ENCODE measurements around the gene NUAK1. TPM values are rescaled to one million over a fixed set of nuclear protein-coding genes. Genes with fewer than 3 reads are reported as not detected.
"Not testable (repeated sequence)": the region's sequence is repeated elsewhere in the genome, so short reads cannot be mapped to it uniquely, and the experiment has no call there.

Gene NUAK1
- polyA plus RNA-seq, 1 experiment, result 8.3 TPM

GRCh38 chr12:106145539-106146447, 7.0 kb upstream of the NUAK1 start:
- ChIA-PET POLR2A (interaction anchor here (0.6 to 0.8 kb wide), 3 partner anchors 12 to 402 kb away, joined by 3 read pairs; no protein-coding TSS in a partner anchor), CTCF (interaction anchor here (0.9 to 1.3 kb wide), 3 partner anchors 10 to 78 kb away, joined by 3 to 4 read pairs (median 4); no protein-coding TSS in a partner anchor)
- TF ChIP-seq CTCF (IDR thresholded peaks at IDR 0.05; ENCODE audit: low read depth, low read length), result no peak
- Histone ChIP-seq H3K9me3 (ENCODE audit: control insufficient read depth, insufficient read depth, low read length) (no peaks in the 10 kb centered on the region), H3K27me3 (ENCODE audit: control insufficient read depth, insufficient read depth, low read length) (no peaks in the 10 kb centered on the region), H3K27ac (ENCODE audit: low read depth, low read length) (no peak overlapping the region), H3K4me3 (ENCODE audit: low read depth, low read length) (no peak overlapping the region)
- no peak for DNase-seq (ENCODE audit: low read depth, low spot score)

DNA sequence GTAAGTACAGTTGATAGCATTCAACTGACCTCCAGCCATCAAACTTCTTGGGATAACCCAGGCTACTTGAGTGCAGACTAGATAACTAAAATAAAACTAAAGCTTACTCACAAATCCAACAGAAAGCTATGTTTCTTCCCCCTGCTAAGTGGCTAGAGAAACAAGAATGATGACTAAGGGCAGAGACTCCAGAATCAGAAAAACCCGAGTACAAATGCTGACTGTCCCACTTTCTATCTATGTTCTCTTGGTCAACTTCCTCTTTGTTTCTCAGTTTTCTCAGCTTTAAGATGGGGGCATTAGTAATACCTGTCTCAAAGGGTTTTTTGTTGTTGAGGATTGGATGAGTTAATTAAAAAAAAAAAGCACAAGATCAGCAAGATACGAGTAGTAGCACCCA, 6.1 kb upstream of the NUAK1 start:
- TF ChIP-seq CTCF (IDR thresholded peaks at IDR 0.05; ENCODE audit: low read depth, low read length), result no peak
- no peak for DNase-seq (ENCODE audit: low read depth, low spot score)
- Histone ChIP-seq H3K9me3 (ENCODE audit: control insufficient read depth, insufficient read depth, low read length) (no peaks in the 10 kb centered on the region), H3K4me3 (ENCODE audit: low read depth, low read length) (no peak overlapping the region), H3K27ac (ENCODE audit: low read depth, low read length) (no peak overlapping the region), H3K27me3 (ENCODE audit: control insufficient read depth, insufficient read depth, low read length) (no peaks in the 10 kb centered on the region)
- ChIA-PET CTCF (interaction anchor here (0.9 to 1.3 kb wide), 3 partner anchors 9 to 79 kb away, joined by 3 to 4 read pairs (median 4); no protein-coding TSS in a partner anchor), POLR2A (interaction anchor here (0.6 to 0.8 kb wide), 3 partner anchors 11 to 402 kb away, joined by 3 read pairs; no protein-coding TSS in a partner anchor)

DNA sequence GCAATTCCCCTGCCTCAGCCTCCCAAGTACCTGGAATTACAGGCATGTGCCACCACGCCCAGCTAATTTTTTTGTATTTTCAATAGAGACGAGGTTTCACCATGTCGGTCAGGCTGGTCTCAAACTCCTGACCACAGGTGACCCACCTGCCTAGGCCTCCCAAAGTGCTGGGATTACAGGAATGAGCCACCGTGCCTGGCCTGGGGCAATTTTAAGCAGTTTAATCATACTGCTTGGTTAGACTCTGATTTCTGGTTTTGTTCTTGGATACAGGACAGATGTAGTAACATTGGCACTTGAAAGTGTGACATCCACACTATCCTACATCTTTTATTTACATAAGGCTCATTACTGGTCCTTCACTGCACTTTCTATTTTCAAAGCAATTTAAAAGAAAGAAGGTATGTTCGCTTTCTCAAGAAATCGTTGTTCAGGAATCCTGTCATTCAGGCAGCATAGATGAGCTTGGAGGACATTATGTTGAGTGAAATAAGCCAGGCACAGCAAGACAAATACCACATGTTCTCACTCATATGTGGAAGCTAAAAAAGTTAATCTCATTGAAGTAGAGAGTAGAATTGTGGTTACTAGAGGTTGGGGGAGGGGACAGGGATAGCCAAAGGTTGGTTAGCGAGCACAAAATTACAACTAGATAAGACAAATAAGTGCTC, 4.0 kb upstream of the NUAK1 start:
- no peak for TF ChIP-seq CTCF (IDR thresholded peaks at IDR 0.05; ENCODE audit: low read depth, low read length)
- POLR2A ChIA-PET, result no interaction called here
- Histone ChIP-seq H3K9me3 (ENCODE audit: control insufficient read depth, insufficient read depth, low read length) (no peaks in the 10 kb centered on the region; the same call in 1 of the 2 replicates), H3K27me3 (ENCODE audit: control insufficient read depth, insufficient read depth, low read length) (no peaks in the 10 kb centered on the region), H3K4me3 (ENCODE audit: low read depth, low read length) (no peak overlapping the region), H3K27ac (ENCODE audit: low read depth, low read length) (no peak overlapping the region)
- DNase-seq (ENCODE audit: low read depth, low spot score), result no peak
- CTCF ChIA-PET, result interaction anchor here (0.7 to 1.1 kb wide), 2 partner anchors 436 to 722 kb away, joined by 3 read pairs; no protein-coding TSS in a partner anchor

DNA sequence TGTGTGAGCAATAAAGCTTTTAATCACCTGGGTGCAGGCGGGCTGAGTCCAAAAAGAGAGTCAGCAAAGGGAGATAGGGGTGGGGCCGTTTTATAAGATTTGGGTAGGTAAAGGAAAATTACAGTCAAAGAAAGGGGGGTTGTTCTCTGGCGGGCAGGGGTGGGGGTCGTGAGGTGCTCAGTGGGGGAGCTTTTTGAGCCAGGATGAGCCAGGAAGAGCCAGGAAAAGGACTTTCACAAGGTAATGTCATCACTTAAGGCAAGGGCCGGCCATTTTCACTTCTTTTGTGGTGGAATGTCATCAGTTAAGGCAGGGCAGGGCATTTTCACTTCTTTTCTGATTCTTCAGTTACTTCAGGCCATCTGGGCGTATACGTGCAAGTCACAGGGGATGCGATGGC, 3.2 kb upstream of the NUAK1 start:
- H3K27ac ChIP-seq (ENCODE audit: low read depth, low read length), result not testable (repeated sequence)

DNA sequence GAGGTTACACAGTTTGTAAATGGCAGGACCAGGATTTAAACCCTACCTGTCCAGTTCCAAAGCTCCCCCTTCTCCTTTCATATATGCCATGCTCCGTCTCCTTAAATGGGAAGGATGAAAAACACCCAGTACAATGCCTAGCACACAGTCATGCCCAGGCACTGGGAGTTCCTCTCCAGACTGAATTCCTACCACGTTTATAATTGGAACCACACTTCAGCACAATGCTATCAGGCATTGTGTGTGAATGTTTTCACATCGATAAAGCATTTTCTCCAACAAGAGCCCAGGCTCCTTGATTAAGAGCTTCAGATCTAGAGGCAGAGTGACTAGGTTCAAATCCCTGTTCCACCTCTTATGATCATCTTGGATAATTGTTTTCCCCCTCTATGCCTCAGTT, 2.7 kb upstream of the NUAK1 start:
- H3K27ac ChIP-seq (ENCODE audit: low read depth, low read length), result no peak overlapping the region
- ChIA-PET POLR2A (no interaction called here), CTCF (interaction anchor here (1.1 to 1.4 kb wide), 2 partner anchors 82 to 435 kb away, joined by 3 to 4 read pairs; no protein-coding TSS in a partner anchor)
- H3K9me3 ChIP-seq (ENCODE audit: control insufficient read depth, insufficient read depth, low read length), result no peaks in the 10 kb centered on the region; the same call in 1 of the 2 replicates
- no peak for TF ChIP-seq CTCF (IDR thresholded peaks at IDR 0.05; ENCODE audit: low read depth, low read length)
- no peaks in the 10 kb centered on the region for H3K27me3 ChIP-seq (ENCODE audit: control insufficient read depth, insufficient read depth, low read length)
- DNase-seq (ENCODE audit: low read depth, low spot score), result no peak
- no peak overlapping the region for H3K4me3 ChIP-seq (ENCODE audit: low read depth, low read length)

More for the DNA sequence above, 3.2 kb upstream of the NUAK1 start:
- POLR2A ChIA-PET; DNase-seq (ENCODE audit: low read depth, low spot score); H3K27me3 ChIP-seq (ENCODE audit: control insufficient read depth, insufficient read depth, low read length); H3K4me3 ChIP-seq (ENCODE audit: low read depth, low read length); H3K9me3 ChIP-seq (ENCODE audit: control insufficient read depth, insufficient read depth, low read length): not testable (repeated sequence)
- CTCF ChIA-PET, result interaction anchor here (1.1 to 1.4 kb wide), 2 partner anchors 82 to 436 kb away, joined by 3 to 4 read pairs; no protein-coding TSS in a partner anchor

Measured in AG04450 (cell line).